ENCODE results near the gene CHRNB1.

DNA sequence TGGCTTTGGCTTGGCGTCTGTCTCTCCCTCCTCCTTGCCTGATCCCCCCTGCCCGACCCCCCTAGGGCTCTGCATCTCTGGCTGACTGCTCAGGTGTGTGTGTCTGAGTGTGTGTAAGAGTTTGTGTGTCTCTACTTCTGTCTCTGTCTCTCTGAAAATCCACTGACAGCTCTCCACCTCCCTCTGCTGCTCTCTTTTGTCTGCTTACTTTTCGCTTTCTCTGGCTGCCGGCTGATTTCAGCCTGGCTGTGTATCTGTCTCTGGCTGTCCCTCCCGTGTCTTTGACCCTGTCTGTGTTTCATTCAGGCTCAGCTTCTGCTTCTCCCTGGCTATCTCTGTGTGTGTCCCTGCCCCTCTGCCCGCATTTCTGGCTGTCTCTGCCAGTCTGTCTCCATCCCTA lies 28.5 kb upstream of the CHRNB1 start:
- TF ChIP-seq, protein P1, sequence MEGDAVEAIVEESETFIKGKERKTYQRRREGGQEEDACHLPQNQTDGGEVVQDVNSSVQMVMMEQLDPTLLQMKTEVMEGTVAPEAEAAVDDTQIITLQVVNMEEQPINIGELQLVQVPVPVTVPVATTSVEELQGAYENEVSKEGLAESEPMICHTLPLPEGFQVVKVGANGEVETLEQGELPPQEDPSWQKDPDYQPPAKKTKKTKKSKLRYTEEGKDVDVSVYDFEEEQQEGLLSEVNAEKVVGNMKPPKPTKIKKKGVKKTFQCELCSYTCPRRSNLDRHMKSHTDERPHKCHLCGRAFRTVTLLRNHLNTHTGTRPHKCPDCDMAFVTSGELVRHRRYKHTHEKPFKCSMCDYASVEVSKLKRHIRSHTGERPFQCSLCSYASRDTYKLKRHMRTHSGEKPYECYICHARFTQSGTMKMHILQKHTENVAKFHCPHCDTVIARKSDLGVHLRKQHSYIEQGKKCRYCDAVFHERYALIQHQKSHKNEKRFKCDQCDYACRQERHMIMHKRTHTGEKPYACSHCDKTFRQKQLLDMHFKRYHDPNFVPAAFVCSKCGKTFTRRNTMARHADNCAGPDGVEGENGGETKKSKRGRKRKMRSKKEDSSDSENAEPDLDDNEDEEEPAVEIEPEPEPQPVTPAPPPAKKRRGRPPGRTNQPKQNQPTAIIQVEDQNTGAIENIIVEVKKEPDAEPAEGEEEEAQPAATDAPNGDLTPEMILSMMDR (IDR thresholded peaks at IDR 0.05) = no peak
- no peak for TF ChIP-seq POLR2A (IDR thresholded peaks at IDR 0.05)
- TF ChIP-seq POLR2AphosphoS5 (IDR thresholded peaks at IDR 0.05) = no peak
